Natural killer cell (primary cell): ENCODE results near the gene GIPC1. TPM values are rescaled to one million over a fixed set of nuclear protein-coding genes. Genes with fewer than 3 reads are reported as not detected.
A peak's percentile ranks its signal among the peaks of the same experiment; 100 is the strongest.

Experiments
- ATAC-seq, 3 donors: fragments of 150-1000 bp in 2 of 3; fragments of 200-7000 bp in 1 of 3; cut with Tn5 transposase; 1 replicate in 1 of 3; 2 replicates in 2 of 3; pipeline ENCODE4 v1.10.0; 2021; ENCODE audit warnings: mild to moderate bottlenecking in 2 of 3, moderate library complexity in 2 of 3
- DNase-seq, 2 donors: peaks; one replicate each; pipeline versions ENCODE4 v3.0.0 to v3.0.0-alpha.2; 2013 to 2021; ENCODE audit warnings: mixed read lengths in 1 of 2
- H3K27ac ChIP-seq: one replicate; pipeline ENCODE4 v1.5.1; 2013; ENCODE audit warnings: mild to moderate bottlenecking, low read length
- H3K27me3 ChIP-seq: one replicate; pipeline ENCODE4 v1.6.1; 2013; ENCODE audit warnings: low read length; ENCODE audit not compliant: control insufficient read depth, insufficient read depth
- H3K36me3 ChIP-seq: one replicate; pipeline ENCODE4 v1.6.1; 2013; ENCODE audit warnings: low read length; ENCODE audit not compliant: control insufficient read depth, insufficient read depth
- H3K4me1 ChIP-seq: one replicate; pipeline ENCODE4 v1.6.1; 2013; ENCODE audit warnings: low read length; ENCODE audit not compliant: control insufficient read depth, insufficient read depth
- H3K4me3 ChIP-seq: one replicate; pipeline ENCODE4 v1.5.1; 2013; ENCODE audit warnings: low read length
- H3K9me3 ChIP-seq: one replicate; pipeline ENCODE4 v1.6.1; 2013; ENCODE audit warnings: low read length; ENCODE audit not compliant: control insufficient read depth, insufficient read depth
- H3K27ac Mint-ChIP-seq, 2 donors: one replicate each; pipeline ENCODE4 v1.8.0; 2022; ENCODE audit warnings: mild to moderate bottlenecking in 2 of 2, mixed read lengths in 2 of 2, moderate library complexity in 1 of 2
- H3K27me3 Mint-ChIP-seq, 2 donors: one replicate each; pipeline ENCODE4 v1.8.0; 2022; ENCODE audit warnings: low read depth in 2 of 2, mixed read lengths in 2 of 2
- H3K36me3 Mint-ChIP-seq: one replicate; pipeline ENCODE4 v1.8.0; 2022; ENCODE audit warnings: mixed read lengths
- H3K4me1 Mint-ChIP-seq, 2 donors: one replicate each; pipeline ENCODE4 v1.8.0; 2022; ENCODE audit warnings: mixed read lengths in 2 of 2
- H3K4me3 Mint-ChIP-seq: one replicate; pipeline ENCODE4 v1.8.0; 2022; ENCODE audit warnings: mild to moderate bottlenecking, moderate library complexity, mixed read lengths
- H3K9me3 Mint-ChIP-seq, 2 donors: one replicate each; pipeline ENCODE4 v1.8.0; 2022; ENCODE audit warnings: mixed read lengths in 2 of 2
- WGBS: methylation state at CpG from one replicate; pipeline ENCODE4 v1.1.7; 2013; ENCODE audit warnings: missing lambda C conversion rate; ENCODE audit not compliant: insufficient coverage; 5-methylcytosine and 5-hydroxymethylcytosine counted together
- intact Hi-C: fragments of 100-400 bp; cut with micrococcal nuclease; formaldehyde crosslinking; loops from one replicate; pipeline ENCODE4 v1.14.2; 2022
- total RNA-seq, 4 donors: library from RNA; stranded (reverse); fragments of 120-200 nt in 1 of 4; gene quantifications; one replicate each; pipeline versions ENCODE4 v1.2.3 to v1.2.4, GENCODE V29; 2013 to 2022
- TF ChIP-seq, protein P1 (sequence below): fragments of 200-600 bp; IDR thresholded peaks from one replicate; pipeline ENCODE4 v1.8.0; 2022; ENCODE audit warnings: antibody characterized with exemption

Gene GIPC1
- total RNA-seq, 3 donors from 2014 or later (not counting 1 experiment from before 2014, with no cell fraction given), result 25.3 to 34.5 (median 31.4) TPM

DNA sequence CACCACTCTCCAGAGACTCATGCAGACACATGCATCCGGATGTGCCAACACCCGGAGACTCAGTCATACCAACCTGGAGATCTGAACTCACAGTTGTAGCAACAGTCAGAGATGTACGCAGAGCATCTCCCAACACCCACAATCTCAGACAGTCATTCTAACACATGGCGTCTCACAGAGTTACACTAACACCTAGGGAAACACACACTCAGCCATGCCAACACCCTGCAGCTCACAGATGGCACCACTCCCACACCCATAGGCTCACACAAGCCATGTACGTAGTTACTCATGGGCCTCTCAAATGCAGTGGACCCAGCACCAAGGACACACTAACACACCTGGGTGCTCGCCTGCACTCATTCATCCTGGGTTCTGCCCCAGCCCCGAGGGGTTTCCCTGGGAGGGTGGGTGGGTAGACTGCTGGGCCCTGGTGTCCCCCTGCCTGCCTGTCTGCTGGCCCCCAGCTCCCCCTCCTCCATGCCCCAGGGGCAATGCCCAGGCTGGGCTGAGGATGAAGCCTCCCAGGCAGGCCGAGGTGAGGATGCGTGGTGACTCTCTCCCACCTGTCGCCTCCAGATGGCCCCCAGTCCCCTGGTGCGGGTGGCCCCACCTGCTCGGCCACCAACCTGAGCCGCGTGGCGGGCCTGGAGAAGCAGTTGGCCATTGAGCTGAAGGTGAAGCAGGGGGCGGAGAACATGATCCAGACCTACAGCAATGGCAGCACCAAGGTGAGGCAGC lies 52.9 kb downstream of the GIPC1 start:
- TF ChIP-seq, protein P1, sequence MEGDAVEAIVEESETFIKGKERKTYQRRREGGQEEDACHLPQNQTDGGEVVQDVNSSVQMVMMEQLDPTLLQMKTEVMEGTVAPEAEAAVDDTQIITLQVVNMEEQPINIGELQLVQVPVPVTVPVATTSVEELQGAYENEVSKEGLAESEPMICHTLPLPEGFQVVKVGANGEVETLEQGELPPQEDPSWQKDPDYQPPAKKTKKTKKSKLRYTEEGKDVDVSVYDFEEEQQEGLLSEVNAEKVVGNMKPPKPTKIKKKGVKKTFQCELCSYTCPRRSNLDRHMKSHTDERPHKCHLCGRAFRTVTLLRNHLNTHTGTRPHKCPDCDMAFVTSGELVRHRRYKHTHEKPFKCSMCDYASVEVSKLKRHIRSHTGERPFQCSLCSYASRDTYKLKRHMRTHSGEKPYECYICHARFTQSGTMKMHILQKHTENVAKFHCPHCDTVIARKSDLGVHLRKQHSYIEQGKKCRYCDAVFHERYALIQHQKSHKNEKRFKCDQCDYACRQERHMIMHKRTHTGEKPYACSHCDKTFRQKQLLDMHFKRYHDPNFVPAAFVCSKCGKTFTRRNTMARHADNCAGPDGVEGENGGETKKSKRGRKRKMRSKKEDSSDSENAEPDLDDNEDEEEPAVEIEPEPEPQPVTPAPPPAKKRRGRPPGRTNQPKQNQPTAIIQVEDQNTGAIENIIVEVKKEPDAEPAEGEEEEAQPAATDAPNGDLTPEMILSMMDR, result no peak
- H3K4me1 Mint-ChIP-seq, result peaks cover 31 to 48% of the 10 kb centered on the region in 2 donors
- H3K9me3 Mint-ChIP-seq, result no peaks in the 10 kb centered on the region
- H3K4me3 Mint-ChIP-seq, result no peak overlapping the region
- no peaks in the 10 kb centered on the region for H3K27me3 Mint-ChIP-seq
- WGBS, result 97% methylated on average over 14 of the region's 16 CpGs
- Histone ChIP-seq H3K9me3 (no peaks in the 10 kb centered on the region), H3K36me3 (peaks cover 57% of the 10 kb centered on the region), H3K27ac (no peak overlapping the region), H3K4me3 (no peak overlapping the region), H3K27me3 (no peaks in the 10 kb centered on the region), H3K4me1 (peaks cover 50% of the 10 kb centered on the region)
- intact Hi-C loops, result no loop called here
- peak overlapping the region in 1 of 2 donors; percentile 71 for H3K27ac Mint-ChIP-seq
- no peaks in the 10 kb centered on the region for H3K36me3 Mint-ChIP-seq
- ATAC-seq, result no peak
- no peak for DNase-seq

DNA sequence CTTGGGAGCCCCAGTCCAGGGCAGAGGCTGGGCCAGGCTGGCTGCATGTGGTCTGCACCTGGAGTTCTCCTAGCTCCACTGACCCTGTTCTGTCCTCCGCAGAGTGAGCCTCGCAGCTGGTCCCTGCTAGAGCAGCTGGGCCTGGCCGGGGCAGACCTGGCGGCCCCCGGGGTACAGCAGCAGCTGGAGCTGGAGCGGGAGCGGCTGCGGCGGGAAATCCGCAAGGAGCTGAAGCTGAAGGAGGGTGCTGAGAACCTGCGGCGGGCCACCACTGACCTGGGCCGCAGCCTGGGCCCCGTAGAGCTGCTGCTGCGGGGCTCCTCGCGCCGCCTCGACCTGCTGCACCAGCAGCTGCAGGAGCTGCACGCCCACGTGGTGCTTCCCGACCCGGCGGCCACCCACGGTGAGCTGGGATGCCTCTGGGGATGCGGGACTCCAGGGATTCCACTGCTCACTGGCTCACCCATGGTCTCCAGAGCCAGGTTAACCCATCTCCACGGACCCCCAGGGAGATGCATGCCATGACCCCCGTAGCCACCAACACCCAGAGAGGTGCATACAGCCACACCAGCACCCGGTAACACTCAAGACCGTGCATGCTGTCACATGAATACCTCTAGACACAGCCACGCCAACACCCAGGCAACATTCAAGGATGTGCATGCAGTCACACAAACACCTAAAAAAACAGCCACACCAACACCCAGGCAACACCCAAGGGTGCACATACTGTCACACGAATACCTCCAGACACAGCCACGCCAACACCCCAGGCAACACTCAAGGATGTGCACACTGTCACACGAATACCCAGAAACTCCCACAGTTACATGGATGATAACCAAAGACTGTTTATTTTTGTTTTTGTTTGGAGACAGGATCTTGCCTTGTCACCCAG lies 54.6 kb downstream of the GIPC1 start:
- no peak for DNase-seq
- peak overlapping the region; percentile 97 to 100 for H3K27ac Mint-ChIP-seq

DNA sequence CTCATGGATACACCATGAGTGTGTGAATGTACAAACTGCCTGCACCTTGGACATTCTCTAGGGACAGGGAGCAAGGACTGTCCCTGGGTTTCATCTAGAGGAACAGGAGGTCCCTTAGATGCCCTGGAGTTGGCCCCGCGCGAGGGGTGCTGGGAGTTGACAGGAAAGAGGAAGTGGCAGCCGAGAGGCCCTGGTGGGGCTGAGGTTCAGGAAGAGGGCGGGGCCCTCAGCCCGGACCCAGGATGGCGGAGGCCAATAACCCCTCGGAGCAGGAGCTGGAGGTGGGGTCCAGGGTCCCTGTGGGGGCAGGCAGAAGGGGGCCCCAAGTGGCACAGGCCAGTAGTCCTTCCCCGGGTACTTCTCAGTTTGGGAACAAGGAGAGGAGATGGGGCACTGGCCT lies 55.9 kb downstream of the GIPC1 start:
- DNase-seq, result peak; percentile 72 to 83
- Mint-ChIP-seq H3K36me3 (no peaks in the 10 kb centered on the region), H3K9me3 (no peaks in the 10 kb centered on the region), H3K27ac (peak overlapping the region; percentile 97 to 100), H3K4me3 (peak overlapping the region; percentile 98), H3K27me3 (no peaks in the 10 kb centered on the region), H3K4me1 (peaks cover 39 to 57% of the 10 kb centered on the region in 2 donors)
- TF ChIP-seq, protein P1, result no peak
- Histone ChIP-seq H3K27me3 (no peaks in the 10 kb centered on the region), H3K27ac (peak overlapping the region; percentile 66), H3K9me3 (no peaks in the 10 kb centered on the region), H3K4me1 (peaks cover 66% of the 10 kb centered on the region), H3K4me3 (peak overlapping the region; percentile 51), H3K36me3 (peaks cover 34% of the 10 kb centered on the region)
- 0% methylated on average over 9 of the region's 9 CpGs for WGBS
- intact Hi-C loops, result loop anchor here (2.0 kb wide), 1 partner anchor 19 kb away; no protein-coding TSS in a partner anchor
- ATAC-seq, result peak; percentile 63 to 81 (median 72)

More for the DNA sequence above, 54.6 kb downstream of the GIPC1 start:
- Histone ChIP-seq H3K27ac (peak overlapping the region; percentile 66), H3K27me3 (no peaks in the 10 kb centered on the region), H3K4me3 (no peak overlapping the region), H3K4me1 (peaks cover 60% of the 10 kb centered on the region), H3K9me3 (no peaks in the 10 kb centered on the region), H3K36me3 (peaks cover 44% of the 10 kb centered on the region)
- WGBS, result 87% methylated on average over 33 of the region's 34 CpGs
- peak overlapping the region; percentile 98 for H3K4me3 Mint-ChIP-seq
- peaks cover 36 to 52% of the 10 kb centered on the region in 2 donors for H3K4me1 Mint-ChIP-seq
- peak; percentile 51 to 75 (median 74) for ATAC-seq
- no peaks in the 10 kb centered on the region for H3K9me3 Mint-ChIP-seq
- no peaks in the 10 kb centered on the region for H3K27me3 Mint-ChIP-seq
- TF ChIP-seq, protein P1, result no peak
- H3K36me3 Mint-ChIP-seq, result no peaks in the 10 kb centered on the region
- intact Hi-C loops, result loop anchor here (2.0 kb wide), 1 partner anchor 18 kb away; no protein-coding TSS in a partner anchor
